H1 (cell line): ENCODE data around the gene COPS7A.

Source experiments
- EP300 ChIP-seq, 2 experiments: IDR thresholded peaks; 1 replicate in 1 of 2; 2 replicates in 1 of 2; pipeline ENCODE4 v1.6.1; 2011 to 2012; ENCODE audit warnings: low read depth in 2 of 2, low read length in 2 of 2, mild to moderate bottlenecking in 2 of 2, borderline replicate concordance in 1 of 2, inconsistent platforms in 1 of 2, moderate library complexity in 1 of 2
- NRF1 ChIP-seq: IDR thresholded peaks from 2 replicates; pipeline ENCODE4 v1.6.1; 2011; ENCODE audit warnings: mild to moderate bottlenecking, low read depth, low read length, improper control_type of control experiment
- POLR2A ChIP-seq, 2 experiments: IDR thresholded peaks; 1 replicate in 1 of 2; 2 replicates in 1 of 2; pipeline ENCODE4 v1.6.1; 2011; ENCODE audit warnings: low read depth in 2 of 2, low read length in 2 of 2, mild to moderate bottlenecking in 2 of 2; ENCODE audit errors: control extremely low read depth in 1 of 2

DNA sequence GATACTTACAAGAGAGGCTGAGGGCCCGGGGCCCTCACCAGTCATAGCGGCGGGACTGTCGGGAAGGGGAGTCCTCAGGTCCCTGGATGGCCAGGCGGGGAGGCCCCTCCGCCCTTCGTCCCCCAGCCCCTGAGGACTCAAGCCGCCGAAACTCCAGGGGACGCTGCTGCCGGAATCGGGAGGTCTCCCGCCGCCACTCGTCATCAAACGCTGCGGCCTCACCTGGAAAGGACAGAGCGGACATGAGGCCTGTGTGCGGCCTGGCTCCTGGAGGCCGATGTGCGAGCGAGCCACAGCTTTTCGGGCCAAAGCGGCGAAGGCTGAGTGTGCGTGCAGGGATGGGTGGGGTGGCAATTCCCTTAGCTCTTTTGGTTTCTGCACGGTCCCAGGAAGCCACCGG, 24.9 kb downstream of the COPS7A start:
- TF ChIP-seq EP300 (IDR thresholded peaks at IDR 0.05; ENCODE audit: borderline replicate concordance in 1 of 2, low read depth in 2 of 2, low read length in 2 of 2) (no peak), POLR2A (IDR thresholded peaks at IDR 0.05; ENCODE audit: control extremely low read depth in 1 of 2, low read depth in 2 of 2, low read length in 2 of 2) (no peak), NRF1 (no peak)
